SU-DHL-6 (cell line): Measurements from ENCODE around the gene RAI1.

Experiments
- H2AFZ ChIP-seq: fragments of 200-600 bp; sonication (generic); 2 replicates; pipeline ENCODE4 v1.6.1; 2014; ENCODE audit warnings: low read depth, mild to moderate bottlenecking, moderate library complexity, mixed read lengths, antibody characterized with exemption, low read length; ENCODE audit not compliant: severe bottlenecking
- H3F3A ChIP-seq: fragments of 200-600 bp; shearing (Covaris generic); 2 replicates; pipeline ENCODE4 v1.6.0; 2016; ENCODE audit warnings: antibody characterized with exemption, mild to moderate bottlenecking; ENCODE audit not compliant: insufficient read depth
- H3K27ac ChIP-seq: fragments of 200-600 bp; sonication (generic); 2 replicates; pipeline ENCODE4 v1.5.1; 2016; ENCODE audit warnings: low read depth, mild to moderate bottlenecking, low read length, moderate library complexity, mixed read lengths
- H3K27me3 ChIP-seq: fragments of 200-600 bp; sonication (generic), shearing (Covaris generic); 2 replicates; pipeline ENCODE4 v1.6.0; 2014; ENCODE audit warnings: mild to moderate bottlenecking, low read length
- H3K36me3 ChIP-seq: fragments of 200-600 bp; sonication (generic); 2 replicates; pipeline ENCODE4 v1.6.1; 2014; ENCODE audit warnings: mild to moderate bottlenecking, low read length, mixed read lengths
- H3K4me2 ChIP-seq: fragments of 300-600, 200-600 bp; shearing (Covaris generic), sonication (generic); 2 replicates; pipeline ENCODE4 v1.6.0; 2014; ENCODE audit warnings: low read length, low read depth, mild to moderate bottlenecking; ENCODE audit not compliant: poor library complexity, severe bottlenecking
- H3K4me3 ChIP-seq: fragments of 200-600 bp; sonication (generic); 2 replicates; pipeline ENCODE4 v1.5.1; 2014; ENCODE audit warnings: antibody characterized with exemption, low read length, mild to moderate bottlenecking, mixed read lengths; ENCODE audit not compliant: insufficient read depth, poor library complexity, severe bottlenecking
- H3K79me2 ChIP-seq: fragments of 200-600 bp; sonication (generic); 2 replicates; pipeline ENCODE4 v1.6.1; 2014; ENCODE audit warnings: mild to moderate bottlenecking, low read length, moderate library complexity; ENCODE audit not compliant: insufficient read depth
- H3K9ac ChIP-seq: fragments of 200-600 bp; sonication (generic); 2 replicates; pipeline ENCODE4 v1.7.0; 2014; ENCODE audit warnings: mild to moderate bottlenecking, low read length
- H3K9me2 ChIP-seq: fragments of 200-600 bp; sonication (generic); replicated peaks from 2 replicates; pipeline ENCODE4 v1.6.1; 2014; ENCODE audit warnings: low read length; ENCODE audit not compliant: insufficient read depth
- H3K9me3 ChIP-seq: fragments of 200-600 bp; sonication (generic); 2 replicates; pipeline ENCODE4 v1.6.1; 2014; ENCODE audit warnings: low read length, mixed read lengths; ENCODE audit not compliant: insufficient read depth
- H4K20me1 ChIP-seq: fragments of 200-600 bp; sonication (generic); 2 replicates; pipeline ENCODE4 v1.6.1; 2014; ENCODE audit warnings: low read depth, mild to moderate bottlenecking, antibody characterized with exemption, low read length, moderate library complexity, mixed read lengths
- CTCF ChIP-seq: fragments of 200-600 bp; sonication (generic); IDR thresholded peaks from one replicate; pipeline ENCODE4 v1.5.1; 2017; ENCODE audit warnings: antibody characterized with exemption, mild to moderate bottlenecking, low read length, moderate library complexity; ENCODE audit not compliant: insufficient read depth, poor library complexity, severe bottlenecking
- EZH2phosphoT487 ChIP-seq: fragments of 200-600 bp; sonication (generic), shearing (Covaris generic); conservative IDR thresholded peaks from 2 replicates; pipeline ENCODE4 v1.6.1; 2018; ENCODE audit warnings: mild to moderate bottlenecking, antibody characterized with exemption, low read length, moderate library complexity, mixed read lengths

Gene RAI1

GRCh38 chr17:17683710-17684365, 2.6 kb downstream of the RAI1 start:
- Histone ChIP-seq H3K4me3 (no peak overlapping the region), H3K4me2 (no peak overlapping the region), H3K9ac (no peak overlapping the region), H3K9me2 (no peaks in the 10 kb centered on the region), H3F3A (peaks cover 7% of the 10 kb centered on the region), H3K27me3 (no peaks in the 10 kb centered on the region), H3K36me3 (no peaks in the 10 kb centered on the region), H3K27ac (no peak overlapping the region), H4K20me1 (no peaks in the 10 kb centered on the region), H3K79me2 (no peaks in the 10 kb centered on the region), H2AFZ (no peak overlapping the region), H3K9me3 (no peaks in the 10 kb centered on the region)
- TF ChIP-seq EZH2phosphoT487 (no peak), CTCF (no peak)

GRCh38 chr17:17684906-17685774, 3.9 kb downstream of the RAI1 start:
- H3K9me2 ChIP-seq: no peaks in the 10 kb centered on the region
- H3K4me3 ChIP-seq: no peak overlapping the region
- H3K27ac ChIP-seq: no peak overlapping the region
- no peaks in the 10 kb centered on the region for H3K27me3 ChIP-seq
- no peaks in the 10 kb centered on the region for H3K9me3 ChIP-seq
- TF ChIP-seq EZH2phosphoT487 (no peak), CTCF (no peak)
- H3K36me3 ChIP-seq: no peaks in the 10 kb centered on the region
- peaks cover 7% of the 10 kb centered on the region for H3F3A ChIP-seq
- no peak overlapping the region for H3K4me2 ChIP-seq
- no peak overlapping the region for H2AFZ ChIP-seq
- no peaks in the 10 kb centered on the region for H3K79me2 ChIP-seq
- H3K9ac ChIP-seq: no peak overlapping the region
- H4K20me1 ChIP-seq: no peaks in the 10 kb centered on the region

- Histone ChIP-seq H4K20me1 (no peaks in the 10 kb centered on the region), H2AFZ (no peak overlapping the region), H3K27ac (no peak overlapping the region), H3K4me3 (no peak overlapping the region), H3K9me3 (no peaks in the 10 kb centered on the region), H3K9ac (no peak overlapping the region), H3K4me2 (no peak overlapping the region), H3K27me3 (no peaks in the 10 kb centered on the region), H3F3A (peaks cover 7% of the 10 kb centered on the region), H3K9me2 (no peaks in the 10 kb centered on the region), H3K36me3 (no peaks in the 10 kb centered on the region), H3K79me2 (no peaks in the 10 kb centered on the region)
- TF ChIP-seq EZH2phosphoT487 (no peak), CTCF (no peak)
Observed at GRCh38 chr17:17685775-17686291, 4.6 kb downstream of the RAI1 start.
